Dedifferentiated amniotic fluid mesenchymal stem cell (primary cell): Measurements from ENCODE around the gene DUSP23.

Experiments used
- DNase-seq: peaks from one replicate; pipeline ENCODE4 v3.0.0-alpha.2; 2016; ENCODE audit errors: extremely low spot score

DUSP23 gene

GRCh38 chr1:159828176-159828575 lies 47.4 kb downstream of the DUSP23 start:
- DNase-seq, result no peak

DNA sequence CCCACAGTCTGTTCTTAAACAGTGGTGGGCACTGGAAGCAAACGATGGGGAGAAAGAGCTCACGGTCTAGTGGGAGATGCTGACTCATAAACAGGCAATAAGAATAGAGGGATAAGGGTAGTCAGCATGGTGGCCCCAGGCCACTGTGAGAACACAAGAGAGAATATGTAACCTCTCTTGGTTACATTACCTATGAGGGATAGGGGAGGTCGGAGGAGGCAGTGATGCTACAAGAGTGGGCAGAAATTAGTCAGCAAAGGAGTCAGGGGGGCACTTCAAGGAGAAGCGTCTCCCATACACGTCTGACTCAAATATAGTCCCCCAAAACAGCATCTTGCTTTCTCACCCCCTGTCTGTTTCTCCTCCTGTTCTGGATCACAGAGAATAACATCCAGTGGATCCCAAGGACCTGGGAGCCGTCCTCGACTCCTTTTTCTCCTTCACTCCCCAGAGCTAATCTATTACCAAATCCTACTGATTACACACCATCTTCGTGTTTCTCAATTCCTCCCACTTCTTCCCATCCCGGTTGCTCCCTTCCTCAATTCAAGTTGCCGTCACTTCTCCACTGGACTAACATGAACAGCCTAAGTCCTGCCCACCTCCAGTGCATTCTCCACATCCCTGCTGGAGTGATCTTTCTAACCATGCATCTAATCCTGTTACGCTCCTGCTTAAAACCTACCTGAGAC lies 48.0 kb downstream of the DUSP23 start:
- no peak for DNase-seq

DNA sequence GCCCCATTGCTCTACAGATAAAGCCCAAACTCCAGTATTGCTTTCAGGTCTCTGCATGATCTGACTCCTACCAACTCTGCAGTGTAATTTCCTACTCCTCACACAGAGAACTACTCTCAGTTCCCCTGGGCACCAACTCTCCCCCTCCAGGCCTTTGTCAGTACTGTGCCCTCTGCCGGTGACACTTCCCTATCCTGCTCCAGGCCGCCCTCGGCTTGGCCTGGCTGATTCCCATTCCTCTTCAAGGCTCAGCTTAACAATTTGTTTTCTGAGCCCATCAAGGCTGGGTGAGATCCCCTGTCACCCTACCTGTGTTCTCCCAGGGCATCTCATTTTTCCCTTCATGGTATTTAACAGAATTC lies 48.5 kb downstream of the DUSP23 start:
- no peak for DNase-seq

- DNase-seq, result no peak
Observed at GRCh38 chr1:159829822-159830465, 49.2 kb downstream of the DUSP23 start.

GRCh38 chr1:159830722-159831121 lies 50.0 kb downstream of the DUSP23 start:
- no peak for DNase-seq

- no peak for DNase-seq
Observed at GRCh38 chr1:159831412-159832141, 50.8 kb downstream of the DUSP23 start.
